ENCODE data around the gene MEA1.
"Not testable (repeated sequence)": the region's sequence is repeated elsewhere in the genome, so short reads cannot be mapped to it uniquely, and the experiment has no call there.

The MEA1 gene

GRCh38 chr6:43009124-43009523 lies 4.6 kb downstream of the MEA1 start:
- DNase-seq (ENCODE audit: low spot score), result peak; percentile 27

- DNase-seq (ENCODE audit: low spot score), result no peak
Measured at GRCh38 chr6:43007126-43007525, 6.6 kb downstream of the MEA1 start.

DNA sequence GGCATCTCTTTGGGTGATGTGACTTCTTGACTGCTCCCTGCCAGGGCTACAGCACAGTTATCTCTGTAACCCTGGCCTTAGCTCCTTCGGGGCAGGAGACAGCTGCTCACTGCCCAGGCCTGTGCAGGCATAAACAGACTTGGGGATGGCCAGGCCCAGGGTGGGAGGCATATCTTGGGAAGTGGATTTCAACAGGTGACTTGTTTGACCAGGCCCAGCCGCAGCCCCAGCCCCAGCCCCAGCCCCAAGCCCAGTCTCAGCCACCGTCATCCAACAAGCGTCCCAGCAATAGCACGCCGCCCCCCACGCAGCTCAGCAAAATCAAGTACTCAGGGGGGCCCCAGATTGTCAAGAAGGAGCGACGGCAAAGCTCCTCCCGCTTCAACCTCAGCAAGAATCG lies 7.5 kb downstream of the MEA1 start:
- DNase-seq (ENCODE audit: low spot score), result no peak

- no peak for DNase-seq (ENCODE audit: low spot score)
Measured at GRCh38 chr6:43005844-43006243, 7.9 kb downstream of the MEA1 start.

DNA sequence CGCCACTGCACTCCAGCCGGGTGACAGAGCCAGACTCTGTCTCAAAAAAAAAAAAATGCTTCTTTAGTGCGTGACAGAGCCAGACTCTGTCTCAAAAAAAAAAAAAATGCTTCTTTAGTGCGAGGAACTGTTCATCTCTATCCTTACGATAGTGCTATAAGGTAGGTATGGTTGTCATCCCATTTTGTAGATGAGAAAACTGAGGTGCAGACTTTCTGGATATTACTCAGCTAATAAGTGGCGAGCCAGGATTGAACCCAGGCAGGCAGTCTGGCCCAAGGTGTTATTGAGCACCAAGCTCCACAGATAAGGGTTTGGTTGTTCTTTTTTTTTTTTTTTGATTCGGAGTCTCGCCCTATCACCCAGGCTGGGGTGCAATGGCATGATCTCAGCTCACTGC lies 11.9 kb downstream of the MEA1 start:
- no peak for DNase-seq (ENCODE audit: low spot score)

DNA sequence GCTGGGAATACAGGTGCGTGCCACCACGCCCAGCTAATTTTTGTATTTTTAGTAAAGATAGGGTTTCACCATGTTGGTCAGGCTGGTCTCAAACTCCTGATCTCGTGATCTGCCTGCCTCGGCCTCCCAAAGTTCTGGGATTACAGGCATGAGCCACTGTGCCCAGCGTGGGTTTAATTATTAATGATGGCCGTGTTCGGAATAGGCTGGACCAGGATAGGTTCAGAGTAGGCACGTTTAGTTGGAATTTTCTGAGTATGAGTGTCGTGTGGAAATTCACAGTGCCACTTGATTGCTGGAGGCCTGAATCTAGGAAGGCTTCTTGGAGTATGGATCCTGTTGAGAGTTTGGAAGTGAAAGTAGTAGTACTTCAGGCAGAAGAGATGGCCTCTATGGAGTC lies 15.5 kb downstream of the MEA1 start:
- DNase-seq (ENCODE audit: low spot score), result not testable (repeated sequence)

DNA sequence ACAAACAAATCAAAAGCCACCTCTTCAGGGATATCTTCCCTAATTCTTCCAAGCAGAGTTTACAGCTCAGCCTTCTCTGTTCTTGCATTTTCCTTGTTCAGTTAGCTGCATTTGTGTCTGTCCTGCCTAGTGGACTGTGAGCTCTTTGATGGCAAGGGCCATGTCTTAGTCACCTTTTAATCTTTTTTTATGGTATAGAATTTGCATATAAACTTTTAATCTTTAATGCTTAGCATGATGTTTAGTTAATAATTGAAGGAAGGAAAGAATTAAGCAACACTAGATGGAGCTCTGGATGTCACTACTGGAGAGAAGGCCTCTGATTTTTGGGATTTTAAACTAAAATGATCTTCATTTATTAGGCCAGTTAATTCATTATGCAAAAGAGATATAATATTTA lies 17.2 kb downstream of the MEA1 start:
- peak; percentile 54 for DNase-seq (ENCODE audit: low spot score)

GRCh38 chr6:42993445-42993844 lies 20.3 kb downstream of the MEA1 start:
- no peak for DNase-seq (ENCODE audit: low spot score)

DNA sequence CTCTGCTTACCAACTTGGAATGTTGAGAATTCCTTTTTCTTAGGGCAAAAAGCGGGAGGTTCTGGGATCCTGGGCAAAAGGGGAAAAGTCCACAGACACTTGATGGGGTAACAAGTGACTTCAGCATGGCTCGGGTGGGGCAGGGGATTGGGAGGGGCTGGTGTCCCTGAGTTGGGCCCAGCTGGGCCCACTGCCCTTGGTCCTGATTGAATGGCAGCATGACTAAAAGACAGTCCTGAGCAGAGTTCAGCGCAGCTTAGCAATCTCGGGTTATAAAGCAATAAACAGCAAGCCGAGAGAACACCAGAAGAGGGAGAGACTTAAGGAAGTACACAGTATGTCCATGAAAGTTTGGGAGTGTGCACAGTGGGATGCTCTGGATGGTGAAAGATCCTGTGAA lies 23.8 kb downstream of the MEA1 start:
- no peak for DNase-seq (ENCODE audit: low spot score)

DNA sequence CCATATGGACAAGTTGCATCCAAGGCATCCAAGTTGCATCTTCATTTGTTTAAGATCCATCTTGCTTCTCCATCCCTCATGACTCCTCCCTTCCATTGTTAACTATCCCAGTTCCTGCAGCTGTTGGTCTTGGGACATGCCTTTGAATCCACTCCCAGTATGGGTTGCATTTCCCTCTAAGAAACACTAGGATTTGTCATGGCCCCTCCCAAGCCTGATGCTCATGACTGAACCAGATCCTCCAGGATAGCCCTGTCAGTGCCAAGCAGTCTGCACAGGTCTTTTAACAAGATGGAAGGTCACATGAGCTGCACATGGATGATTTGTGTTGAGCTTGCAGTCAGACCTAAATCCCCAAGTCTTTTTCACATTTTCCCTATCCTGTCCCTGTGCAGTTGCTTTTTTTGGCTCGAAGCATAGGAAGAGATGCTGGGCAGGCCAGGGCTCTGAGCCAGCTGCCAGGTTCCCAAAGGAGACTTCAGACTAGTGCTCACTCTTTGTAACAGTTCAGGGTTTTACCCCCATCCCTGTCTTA lies 25.2 kb downstream of the MEA1 start:
- no peak for DNase-seq (ENCODE audit: low spot score)

DNA sequence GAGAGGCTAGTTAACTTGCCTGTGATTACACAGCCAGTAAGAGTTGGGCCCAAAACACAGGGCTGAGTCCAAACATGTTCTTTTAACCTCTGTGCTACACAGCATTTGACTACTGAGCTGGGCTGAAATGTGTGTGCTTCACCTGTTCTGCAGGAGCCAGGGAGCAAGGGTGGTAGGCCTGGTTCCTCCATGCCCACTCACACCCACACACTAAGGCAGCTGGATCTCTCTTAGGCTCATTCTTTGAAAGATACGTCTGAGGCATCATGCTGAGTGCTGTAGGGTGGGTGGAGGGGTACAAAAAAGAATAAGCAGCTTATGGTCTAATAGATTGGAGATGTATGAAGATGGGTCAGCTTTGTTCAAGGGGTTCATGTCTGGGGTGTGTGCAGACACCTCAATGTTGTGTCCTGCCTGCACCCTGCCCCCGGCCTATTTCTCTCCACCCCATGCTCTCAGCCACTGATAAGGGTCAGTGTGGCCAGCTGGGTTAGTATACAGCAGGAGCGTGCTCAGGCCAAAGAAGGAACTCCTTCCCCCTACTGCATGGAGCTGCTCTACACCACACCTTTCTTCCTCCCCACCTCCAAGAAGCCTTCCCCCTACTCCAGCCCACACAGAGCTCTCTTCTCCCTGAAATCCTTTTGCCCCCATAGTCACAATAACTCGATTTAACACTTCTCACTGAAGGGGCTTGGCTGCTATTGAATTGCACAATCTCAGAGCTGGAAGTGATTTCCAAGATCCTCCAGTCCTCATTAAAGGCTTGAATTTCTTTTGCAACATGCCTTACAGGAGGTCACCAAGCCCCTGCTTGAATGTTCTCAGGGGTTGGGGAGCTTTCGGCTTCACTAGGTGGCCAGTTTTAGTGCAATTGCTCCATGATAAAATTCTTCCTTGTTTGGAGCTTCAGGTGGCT lies 26.0 kb downstream of the MEA1 start:
- no peak for DNase-seq (ENCODE audit: low spot score)

DNA sequence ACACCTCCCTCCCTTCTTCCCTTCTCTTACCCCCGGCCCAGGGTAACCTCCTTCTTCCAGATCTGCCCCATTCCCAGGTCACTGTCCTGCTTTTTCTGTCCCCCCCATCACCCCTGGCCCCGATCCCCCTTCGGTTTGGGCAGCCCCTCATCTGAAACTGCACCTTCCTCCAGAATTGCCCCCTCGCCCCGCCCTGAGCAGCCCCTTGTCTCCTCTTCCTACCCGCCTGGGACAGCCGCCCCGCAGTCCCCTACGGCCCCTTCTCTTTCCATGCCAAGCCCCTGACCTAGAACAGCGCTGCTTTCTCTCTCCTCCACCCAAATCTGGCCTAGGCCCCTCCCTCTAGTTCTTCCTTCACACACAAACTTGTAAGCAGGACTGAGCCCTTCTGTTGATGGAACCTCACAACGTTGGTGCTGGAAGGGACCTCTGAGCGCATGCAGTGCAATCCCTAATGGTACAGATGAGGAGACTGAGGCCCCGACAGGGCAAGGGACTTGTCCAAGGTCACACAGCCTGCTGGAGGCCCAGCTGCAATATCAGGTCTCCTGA lies 28.7 kb downstream of the MEA1 start:
- no peak for DNase-seq (ENCODE audit: low spot score)

DNA sequence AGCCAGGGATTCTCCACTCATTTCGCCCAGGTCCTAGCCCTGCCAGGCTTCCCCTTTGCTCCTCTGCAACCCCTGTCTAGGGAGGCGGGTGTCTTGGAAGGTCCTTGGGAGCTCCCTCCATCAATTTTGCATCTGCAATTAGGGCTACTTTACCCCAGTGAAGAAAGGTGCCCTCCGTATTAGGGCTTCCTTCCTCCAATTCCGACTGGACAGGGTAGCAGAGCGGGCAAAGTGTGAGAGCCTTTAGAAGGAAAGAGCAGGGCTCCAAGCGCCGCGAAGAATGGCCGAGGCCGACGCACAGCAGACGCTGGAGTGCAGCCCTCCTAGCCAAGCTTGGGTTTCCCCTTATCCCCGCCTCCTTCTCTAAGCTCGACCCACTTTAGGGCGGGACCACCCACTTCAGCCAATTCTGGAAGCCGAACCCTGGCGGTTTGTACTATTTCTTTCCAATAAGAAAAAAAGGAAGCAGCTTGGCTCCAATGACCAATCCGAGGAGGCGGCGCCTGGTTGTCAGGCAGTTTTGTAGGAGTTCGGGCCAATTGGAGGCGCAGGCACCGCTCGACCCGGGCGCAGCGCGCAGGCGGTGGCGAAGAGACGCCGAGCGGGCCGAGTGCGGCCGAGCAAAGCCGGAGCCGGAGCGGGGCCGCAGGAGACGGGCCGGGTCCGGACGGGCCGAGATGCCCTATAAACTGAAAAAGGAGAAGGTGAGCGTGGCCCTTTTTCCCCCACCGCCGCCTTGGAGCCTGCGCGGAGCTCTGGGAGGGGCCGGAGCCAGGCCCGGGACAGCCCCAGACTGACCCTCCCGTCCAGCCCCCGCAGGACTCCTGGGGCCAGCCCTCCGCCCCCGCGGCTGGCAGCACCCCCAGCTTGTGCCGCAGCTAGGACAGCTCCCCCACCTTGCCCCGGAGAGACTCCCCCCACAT lies 29.5 kb downstream of the MEA1 start, which contains the start of gene PPP2R5D:
Gene PPP2R5D (plus strand): TSS at position 570 of the 923 bp plus-strand sequence. CDS start 108 bp downstream, at position 678.
- peak; percentile 98 for DNase-seq (ENCODE audit: low spot score)

- no peak for DNase-seq (ENCODE audit: low spot score)
Measured at GRCh38 chr6:42981836-42982235, 31.9 kb downstream of the MEA1 start.

DNA sequence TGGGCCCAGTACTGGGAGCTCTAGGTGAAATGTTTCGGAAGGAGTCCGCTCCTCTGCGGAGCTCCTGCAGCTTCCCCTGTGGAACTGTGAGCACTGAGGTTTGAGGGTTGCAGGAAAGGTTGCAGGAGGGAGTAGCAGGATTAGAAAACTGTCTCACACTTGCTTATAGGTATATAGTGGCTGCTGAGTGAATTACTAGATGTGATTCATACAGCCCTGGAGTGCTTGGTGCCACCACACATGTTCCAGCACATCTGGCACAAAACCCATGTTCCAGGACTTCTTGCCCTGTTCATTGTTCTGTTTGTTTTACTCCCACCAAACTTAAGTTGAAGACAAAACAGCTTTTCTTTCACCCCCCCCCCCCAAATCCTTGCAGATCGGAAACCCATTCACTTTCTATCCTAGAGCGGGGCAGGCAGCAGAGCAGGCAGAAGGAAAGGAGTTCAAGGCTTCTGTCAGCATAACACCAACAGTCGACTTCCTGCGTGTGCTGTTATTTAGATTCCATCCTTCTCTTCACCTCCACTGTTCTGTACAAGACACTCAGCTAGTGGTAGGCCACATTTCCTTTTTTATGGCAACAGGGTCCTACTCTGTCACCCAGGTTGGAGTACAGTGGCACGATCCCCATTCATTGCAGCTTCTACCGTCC lies 34.1 kb downstream of the MEA1 start:
- DNase-seq (ENCODE audit: low spot score), result peak; percentile 33

DNA sequence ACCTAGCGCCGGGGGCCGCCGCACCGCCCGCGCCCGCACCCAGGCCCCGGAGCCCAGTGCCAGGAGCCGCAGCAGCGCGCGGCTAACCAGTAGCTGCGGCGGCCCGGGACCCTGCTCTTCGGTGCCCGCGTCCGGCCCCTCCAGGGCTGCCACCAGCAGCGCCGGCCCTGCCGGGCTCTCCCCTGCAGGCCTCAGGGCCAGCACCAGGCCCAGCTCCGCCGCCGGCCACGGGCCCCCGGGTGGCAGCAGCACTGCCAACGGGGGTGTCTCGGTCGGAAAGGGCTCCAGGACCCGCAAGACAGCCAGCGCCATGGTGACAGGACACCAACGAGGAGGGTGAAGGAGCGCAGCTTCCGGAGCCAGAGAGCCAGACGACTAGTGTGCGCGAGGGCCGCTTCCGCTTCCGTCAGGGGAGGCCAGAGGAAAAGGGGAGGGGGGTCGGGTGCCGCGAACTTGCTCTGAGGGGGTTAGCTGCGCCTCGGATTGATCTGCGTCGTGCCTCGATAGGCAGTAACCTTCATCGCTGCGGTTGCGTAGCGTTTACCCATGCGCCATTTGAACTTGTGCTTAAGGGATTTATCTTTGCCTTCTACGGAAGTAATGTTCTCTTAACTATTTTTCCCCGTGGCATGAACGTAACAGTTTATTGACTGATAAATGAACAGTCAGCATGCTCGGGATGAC lies 34.8 kb downstream of the MEA1 start, which contains the start of gene PEX6:
Gene PEX6 (minus strand): TSS at position 343 of the 684 bp plus-strand sequence. CDS start 31 bp downstream, at position 312.
- DNase-seq (ENCODE audit: low spot score), result peak; percentile 81

- DNase-seq (ENCODE audit: low spot score), result no peak
Measured at GRCh38 chr6:42978487-42978838, 35.3 kb downstream of the MEA1 start.

GRCh38 chr6:42974919-42975505 lies 38.7 kb downstream of the MEA1 start:
- DNase-seq (ENCODE audit: low spot score), result no peak

- DNase-seq (ENCODE audit: low spot score), result no peak
Measured at GRCh38 chr6:42973926-42974325, 39.8 kb downstream of the MEA1 start.

- DNase-seq (ENCODE audit: low spot score), result no peak
Measured at GRCh38 chr6:42971746-42972327, 41.9 kb downstream of the MEA1 start.

All from SW480 (cell line).